K562 (cell line): ENCODE measurements around the gene NPHS2. TPM values are rescaled to one million over a fixed set of nuclear protein-coding genes. Genes with fewer than 3 reads are reported as not detected.
A peak's percentile ranks its signal among the peaks of the same experiment; 100 is the strongest.

Source experiments
- KAT8 ChIP-seq: fragments of 450-650 bp; IDR thresholded peaks from 2 replicates; pipeline ENCODE4 v1.6.1; 2016; ENCODE audit warnings: low read depth, mild to moderate bottlenecking
- SIRT6 ChIP-seq: IDR thresholded peaks from one replicate; pipeline ENCODE4 v1.6.1; 2012; ENCODE audit warnings: low read depth, mild to moderate bottlenecking, control low read depth, inconsistent platforms, low read length, moderate library complexity
- polyA plus RNA-seq, 8 experiments: library from polyadenylated mRNA; depleted of rRNA in 4 of 8; stranded (reverse) in 5 of 8; unstranded in 3 of 8; fragments of >200 nt; fragmentation: Nextera tagmentation in 2 of 8; fragmentation: Illumina TruSeq in 1 of 8; extraction: Ambion mirVana in 2 of 8; extraction: Trizol in 1 of 8; gene quantifications; 2 replicates each; pipeline versions ENCODE4 v1.2.1 to v1.2.3, GENCODE V29; 2011 to 2014; ENCODE audit warnings: inconsistent platforms in 1 of 8, missing spikeins in 1 of 8
- total RNA-seq, 7 experiments: library from RNA; depleted of rRNA in 6 of 7; stranded (reverse); fragments of >200 nt in 6 of 7; fragmentation: Illumina TruSeq in 2 of 7; extraction: Trizol in 2 of 7; gene quantifications; 2 replicates each; pipeline versions ENCODE4 v1.2.1 to v1.2.3, GENCODE V29; 2011 to 2021; ENCODE audit warnings: low replicate concordance in 1 of 7
- TF ChIP-seq, protein P1 (sequence below): fragments of 450-650 bp; IDR thresholded peaks from 2 replicates; pipeline ENCODE4 v1.6.1; 2016; ENCODE audit warnings: mild to moderate bottlenecking, moderate library complexity
- TF ChIP-seq, protein P2 (sequence below): fragments of 450-650 bp; IDR thresholded peaks from 2 replicates; pipeline ENCODE4 v1.6.1; 2016; ENCODE audit warnings: borderline replicate concordance
- TF ChIP-seq, protein P3 (sequence below): fragments of 450-650 bp; IDR thresholded peaks from 2 replicates; pipeline ENCODE4 v1.6.1; 2017; ENCODE audit warnings: antibody characterized with exemption

Gene NPHS2
- total and polyA plus RNA-seq, 9 of the 15 experiments (the other 6 are each of a cell fraction or from before 2014, with no cell fraction given): not detected

DNA sequence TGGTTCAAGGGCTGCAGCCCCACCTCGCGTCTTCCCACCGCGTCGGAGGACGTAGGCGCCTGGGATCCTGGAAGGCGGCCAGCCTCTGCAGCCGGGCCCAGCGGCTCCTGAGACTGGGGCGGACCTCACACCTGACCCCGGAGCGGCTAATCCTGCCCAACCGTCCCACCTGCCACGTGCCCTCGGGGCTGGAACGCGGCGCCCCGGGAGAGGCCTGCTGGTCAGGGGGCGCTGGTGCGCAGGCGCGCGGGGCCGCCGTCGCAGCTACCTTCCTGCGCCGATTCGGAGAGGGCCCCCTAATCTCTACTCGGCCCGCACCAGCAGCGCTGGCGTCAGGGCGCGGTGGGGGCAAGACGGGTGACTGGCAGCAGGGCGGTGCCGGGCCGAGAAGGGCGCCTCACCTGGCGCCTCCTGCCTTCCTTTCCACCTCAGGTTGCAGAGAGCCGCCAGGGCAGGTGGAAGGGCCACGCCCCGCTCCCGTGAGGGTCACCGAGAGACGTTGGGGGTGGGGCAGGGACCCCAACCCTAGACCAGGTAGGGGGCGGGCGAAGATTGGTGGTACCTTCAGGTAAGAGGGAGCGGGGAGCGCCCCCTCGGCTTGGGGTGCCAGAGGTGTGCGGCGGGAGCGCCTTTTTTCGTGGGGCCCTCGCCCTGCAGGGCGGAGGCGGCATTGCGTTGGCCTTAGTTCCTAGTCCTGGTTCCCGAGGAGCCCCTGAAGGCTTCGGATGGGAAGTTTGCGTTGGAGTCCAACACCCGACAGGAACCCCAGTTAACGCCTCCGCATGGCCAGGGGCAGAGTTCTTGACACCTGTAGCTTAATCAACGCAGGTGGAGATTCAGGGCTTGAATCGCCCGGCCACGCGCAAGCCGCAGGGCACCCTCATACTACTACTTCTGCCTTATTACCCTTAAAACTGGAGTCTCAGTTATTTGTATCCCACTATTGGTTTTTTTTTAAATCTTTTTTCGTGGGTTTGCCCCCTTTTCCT lies 16.1 kb upstream of the NPHS2 start, which contains the start of gene TDRD5 (continued):
- TF ChIP-seq, protein P1, sequence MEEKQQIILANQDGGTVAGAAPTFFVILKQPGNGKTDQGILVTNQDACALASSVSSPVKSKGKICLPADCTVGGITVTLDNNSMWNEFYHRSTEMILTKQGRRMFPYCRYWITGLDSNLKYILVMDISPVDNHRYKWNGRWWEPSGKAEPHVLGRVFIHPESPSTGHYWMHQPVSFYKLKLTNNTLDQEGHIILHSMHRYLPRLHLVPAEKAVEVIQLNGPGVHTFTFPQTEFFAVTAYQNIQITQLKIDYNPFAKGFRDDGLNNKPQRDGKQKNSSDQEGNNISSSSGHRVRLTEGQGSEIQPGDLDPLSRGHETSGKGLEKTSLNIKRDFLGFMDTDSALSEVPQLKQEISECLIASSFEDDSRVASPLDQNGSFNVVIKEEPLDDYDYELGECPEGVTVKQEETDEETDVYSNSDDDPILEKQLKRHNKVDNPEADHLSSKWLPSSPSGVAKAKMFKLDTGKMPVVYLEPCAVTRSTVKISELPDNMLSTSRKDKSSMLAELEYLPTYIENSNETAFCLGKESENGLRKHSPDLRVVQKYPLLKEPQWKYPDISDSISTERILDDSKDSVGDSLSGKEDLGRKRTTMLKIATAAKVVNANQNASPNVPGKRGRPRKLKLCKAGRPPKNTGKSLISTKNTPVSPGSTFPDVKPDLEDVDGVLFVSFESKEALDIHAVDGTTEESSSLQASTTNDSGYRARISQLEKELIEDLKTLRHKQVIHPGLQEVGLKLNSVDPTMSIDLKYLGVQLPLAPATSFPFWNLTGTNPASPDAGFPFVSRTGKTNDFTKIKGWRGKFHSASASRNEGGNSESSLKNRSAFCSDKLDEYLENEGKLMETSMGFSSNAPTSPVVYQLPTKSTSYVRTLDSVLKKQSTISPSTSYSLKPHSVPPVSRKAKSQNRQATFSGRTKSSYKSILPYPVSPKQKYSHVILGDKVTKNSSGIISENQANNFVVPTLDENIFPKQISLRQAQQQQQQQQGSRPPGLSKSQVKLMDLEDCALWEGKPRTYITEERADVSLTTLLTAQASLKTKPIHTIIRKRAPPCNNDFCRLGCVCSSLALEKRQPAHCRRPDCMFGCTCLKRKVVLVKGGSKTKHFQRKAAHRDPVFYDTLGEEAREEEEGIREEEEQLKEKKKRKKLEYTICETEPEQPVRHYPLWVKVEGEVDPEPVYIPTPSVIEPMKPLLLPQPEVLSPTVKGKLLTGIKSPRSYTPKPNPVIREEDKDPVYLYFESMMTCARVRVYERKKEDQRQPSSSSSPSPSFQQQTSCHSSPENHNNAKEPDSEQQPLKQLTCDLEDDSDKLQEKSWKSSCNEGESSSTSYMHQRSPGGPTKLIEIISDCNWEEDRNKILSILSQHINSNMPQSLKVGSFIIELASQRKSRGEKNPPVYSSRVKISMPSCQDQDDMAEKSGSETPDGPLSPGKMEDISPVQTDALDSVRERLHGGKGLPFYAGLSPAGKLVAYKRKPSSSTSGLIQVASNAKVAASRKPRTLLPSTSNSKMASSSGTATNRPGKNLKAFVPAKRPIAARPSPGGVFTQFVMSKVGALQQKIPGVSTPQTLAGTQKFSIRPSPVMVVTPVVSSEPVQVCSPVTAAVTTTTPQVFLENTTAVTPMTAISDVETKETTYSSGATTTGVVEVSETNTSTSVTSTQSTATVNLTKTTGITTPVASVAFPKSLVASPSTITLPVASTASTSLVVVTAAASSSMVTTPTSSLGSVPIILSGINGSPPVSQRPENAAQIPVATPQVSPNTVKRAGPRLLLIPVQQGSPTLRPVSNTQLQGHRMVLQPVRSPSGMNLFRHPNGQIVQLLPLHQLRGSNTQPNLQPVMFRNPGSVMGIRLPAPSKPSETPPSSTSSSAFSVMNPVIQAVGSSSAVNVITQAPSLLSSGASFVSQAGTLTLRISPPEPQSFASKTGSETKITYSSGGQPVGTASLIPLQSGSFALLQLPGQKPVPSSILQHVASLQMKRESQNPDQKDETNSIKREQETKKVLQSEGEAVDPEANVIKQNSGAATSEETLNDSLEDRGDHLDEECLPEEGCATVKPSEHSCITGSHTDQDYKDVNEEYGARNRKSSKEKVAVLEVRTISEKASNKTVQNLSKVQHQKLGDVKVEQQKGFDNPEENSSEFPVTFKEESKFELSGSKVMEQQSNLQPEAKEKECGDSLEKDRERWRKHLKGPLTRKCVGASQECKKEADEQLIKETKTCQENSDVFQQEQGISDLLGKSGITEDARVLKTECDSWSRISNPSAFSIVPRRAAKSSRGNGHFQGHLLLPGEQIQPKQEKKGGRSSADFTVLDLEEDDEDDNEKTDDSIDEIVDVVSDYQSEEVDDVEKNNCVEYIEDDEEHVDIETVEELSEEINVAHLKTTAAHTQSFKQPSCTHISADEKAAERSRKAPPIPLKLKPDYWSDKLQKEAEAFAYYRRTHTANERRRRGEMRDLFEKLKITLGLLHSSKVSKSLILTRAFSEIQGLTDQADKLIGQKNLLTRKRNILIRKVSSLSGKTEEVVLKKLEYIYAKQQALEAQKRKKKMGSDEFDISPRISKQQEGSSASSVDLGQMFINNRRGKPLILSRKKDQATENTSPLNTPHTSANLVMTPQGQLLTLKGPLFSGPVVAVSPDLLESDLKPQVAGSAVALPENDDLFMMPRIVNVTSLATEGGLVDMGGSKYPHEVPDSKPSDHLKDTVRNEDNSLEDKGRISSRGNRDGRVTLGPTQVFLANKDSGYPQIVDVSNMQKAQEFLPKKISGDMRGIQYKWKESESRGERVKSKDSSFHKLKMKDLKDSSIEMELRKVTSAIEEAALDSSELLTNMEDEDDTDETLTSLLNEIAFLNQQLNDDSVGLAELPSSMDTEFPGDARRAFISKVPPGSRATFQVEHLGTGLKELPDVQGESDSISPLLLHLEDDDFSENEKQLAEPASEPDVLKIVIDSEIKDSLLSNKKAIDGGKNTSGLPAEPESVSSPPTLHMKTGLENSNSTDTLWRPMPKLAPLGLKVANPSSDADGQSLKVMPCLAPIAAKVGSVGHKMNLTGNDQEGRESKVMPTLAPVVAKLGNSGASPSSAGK: peak; percentile 58; the same call in 1 of the 2 replicates
- TF ChIP-seq, protein P2, sequence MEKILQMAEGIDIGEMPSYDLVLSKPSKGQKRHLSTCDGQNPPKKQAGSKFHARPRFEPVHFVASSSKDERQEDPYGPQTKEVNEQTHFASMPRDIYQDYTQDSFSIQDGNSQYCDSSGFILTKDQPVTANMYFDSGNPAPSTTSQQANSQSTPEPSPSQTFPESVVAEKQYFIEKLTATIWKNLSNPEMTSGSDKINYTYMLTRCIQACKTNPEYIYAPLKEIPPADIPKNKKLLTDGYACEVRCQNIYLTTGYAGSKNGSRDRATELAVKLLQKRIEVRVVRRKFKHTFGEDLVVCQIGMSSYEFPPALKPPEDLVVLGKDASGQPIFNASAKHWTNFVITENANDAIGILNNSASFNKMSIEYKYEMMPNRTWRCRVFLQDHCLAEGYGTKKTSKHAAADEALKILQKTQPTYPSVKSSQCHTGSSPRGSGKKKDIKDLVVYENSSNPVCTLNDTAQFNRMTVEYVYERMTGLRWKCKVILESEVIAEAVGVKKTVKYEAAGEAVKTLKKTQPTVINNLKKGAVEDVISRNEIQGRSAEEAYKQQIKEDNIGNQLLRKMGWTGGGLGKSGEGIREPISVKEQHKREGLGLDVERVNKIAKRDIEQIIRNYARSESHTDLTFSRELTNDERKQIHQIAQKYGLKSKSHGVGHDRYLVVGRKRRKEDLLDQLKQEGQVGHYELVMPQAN: no peak
- TF ChIP-seq SIRT6 (no peak), KAT8 (no peak)
- TF ChIP-seq, protein P3, sequence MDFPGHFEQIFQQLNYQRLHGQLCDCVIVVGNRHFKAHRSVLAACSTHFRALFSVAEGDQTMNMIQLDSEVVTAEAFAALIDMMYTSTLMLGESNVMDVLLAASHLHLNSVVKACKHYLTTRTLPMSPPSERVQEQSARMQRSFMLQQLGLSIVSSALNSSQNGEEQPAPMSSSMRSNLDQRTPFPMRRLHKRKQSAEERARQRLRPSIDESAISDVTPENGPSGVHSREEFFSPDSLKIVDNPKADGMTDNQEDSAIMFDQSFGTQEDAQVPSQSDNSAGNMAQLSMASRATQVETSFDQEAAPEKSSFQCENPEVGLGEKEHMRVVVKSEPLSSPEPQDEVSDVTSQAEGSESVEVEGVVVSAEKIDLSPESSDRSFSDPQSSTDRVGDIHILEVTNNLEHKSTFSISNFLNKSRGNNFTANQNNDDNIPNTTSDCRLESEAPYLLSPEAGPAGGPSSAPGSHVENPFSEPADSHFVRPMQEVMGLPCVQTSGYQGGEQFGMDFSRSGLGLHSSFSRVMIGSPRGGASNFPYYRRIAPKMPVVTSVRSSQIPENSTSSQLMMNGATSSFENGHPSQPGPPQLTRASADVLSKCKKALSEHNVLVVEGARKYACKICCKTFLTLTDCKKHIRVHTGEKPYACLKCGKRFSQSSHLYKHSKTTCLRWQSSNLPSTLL: no peak
